ENCODE data around the gene SLC5A10. TPM values are rescaled to one million over a fixed set of nuclear protein-coding genes. Genes with fewer than 3 reads are reported as not detected.
"Not testable (repeated sequence)": the region's sequence is repeated elsewhere in the genome, so short reads cannot be mapped to it uniquely, and the experiment has no call there.

SLC5A10 gene
- total RNA-seq, 4 donors from 2014 or later, result not detected

- no peaks in the 10 kb centered on the region for H3K9me3 ChIP-seq
- WGBS, 2 donors (ENCODE audit: low coverage in 1 of 2), result 33 to 52% methylated on average over 1 to 2 of the region's 2 CpGs
- H3K4me1 ChIP-seq, result peaks cover 0 to 36% (median 8%) of the 10 kb centered on the region in 3 donors
- ATAC-seq, result no peak
- H3K4me3 ChIP-seq, result no peak overlapping the region
- TF ChIP-seq, protein P1, sequence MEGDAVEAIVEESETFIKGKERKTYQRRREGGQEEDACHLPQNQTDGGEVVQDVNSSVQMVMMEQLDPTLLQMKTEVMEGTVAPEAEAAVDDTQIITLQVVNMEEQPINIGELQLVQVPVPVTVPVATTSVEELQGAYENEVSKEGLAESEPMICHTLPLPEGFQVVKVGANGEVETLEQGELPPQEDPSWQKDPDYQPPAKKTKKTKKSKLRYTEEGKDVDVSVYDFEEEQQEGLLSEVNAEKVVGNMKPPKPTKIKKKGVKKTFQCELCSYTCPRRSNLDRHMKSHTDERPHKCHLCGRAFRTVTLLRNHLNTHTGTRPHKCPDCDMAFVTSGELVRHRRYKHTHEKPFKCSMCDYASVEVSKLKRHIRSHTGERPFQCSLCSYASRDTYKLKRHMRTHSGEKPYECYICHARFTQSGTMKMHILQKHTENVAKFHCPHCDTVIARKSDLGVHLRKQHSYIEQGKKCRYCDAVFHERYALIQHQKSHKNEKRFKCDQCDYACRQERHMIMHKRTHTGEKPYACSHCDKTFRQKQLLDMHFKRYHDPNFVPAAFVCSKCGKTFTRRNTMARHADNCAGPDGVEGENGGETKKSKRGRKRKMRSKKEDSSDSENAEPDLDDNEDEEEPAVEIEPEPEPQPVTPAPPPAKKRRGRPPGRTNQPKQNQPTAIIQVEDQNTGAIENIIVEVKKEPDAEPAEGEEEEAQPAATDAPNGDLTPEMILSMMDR (IDR thresholded peaks at IDR 0.05), result no peak
- TF ChIP-seq EP300 (IDR thresholded peaks at IDR 0.05), result no peak
- no peak for TF ChIP-seq POLR2AphosphoS5 (IDR thresholded peaks at IDR 0.05)
- TF ChIP-seq POLR2A (IDR thresholded peaks at IDR 0.05), result no peak
- H3K27ac ChIP-seq, result peak overlapping the region in 3 of 4 donors; percentile 18 to 49 (median 47)
- no peaks in the 10 kb centered on the region for H3K27me3 ChIP-seq
- peaks cover 0 to 34% of the 10 kb centered on the region in 2 donors for H3K36me3 ChIP-seq
These were observed 30.5 kb upstream of the SLC5A10 start for GRCh38 chr17:18921485-18921884.

GRCh38 chr17:18921912-18922451 lies 30.0 kb upstream of the SLC5A10 start:
- Histone ChIP-seq H3K4me1 (peaks cover 0 to 36% (median 8%) of the 10 kb centered on the region in 3 donors), H3K36me3 (peaks cover 0 to 29% of the 10 kb centered on the region in 2 donors), H3K27ac (peak overlapping the region in 3 of 4 donors; percentile 18 to 49 (median 47)), H3K4me3 (no peak overlapping the region), H3K9me3 (no peaks in the 10 kb centered on the region), H3K27me3 (no peaks in the 10 kb centered on the region)
- WGBS, 2 donors (ENCODE audit: low coverage in 1 of 2), result 29 to 31% methylated on average over 3 to 4 of the region's 4 CpGs
- TF ChIP-seq, protein P1 (IDR thresholded peaks at IDR 0.05), result no peak
- TF ChIP-seq EP300 (IDR thresholded peaks at IDR 0.05) (no peak), POLR2A (IDR thresholded peaks at IDR 0.05) (no peak), POLR2AphosphoS5 (IDR thresholded peaks at IDR 0.05) (no peak)
- no peak for ATAC-seq

- H3K27me3 ChIP-seq, H3K9me3 ChIP-seq, H3K27ac ChIP-seq, H3K4me3 ChIP-seq, ATAC-seq: not testable (repeated sequence)
- Histone ChIP-seq H3K4me1 (peaks cover 0 to 36% (median 8%) of the 10 kb centered on the region in 3 donors), H3K36me3 (peaks cover 0 to 25% of the 10 kb centered on the region in 2 donors)
- WGBS, 2 donors (ENCODE audit: low coverage in 1 of 2), result 96 to 100% methylated on average over 3 to 5 of the region's 7 CpGs
These were observed 29.4 kb upstream of the SLC5A10 start for GRCh38 chr17:18922596-18922995.

- H3K27ac ChIP-seq, result no peak overlapping the region
- peaks cover 0 to 29% of the 10 kb centered on the region in 2 donors for H3K36me3 ChIP-seq
- H3K4me1 ChIP-seq, result peaks cover 0 to 31% (median 8%) of the 10 kb centered on the region in 3 donors
- WGBS, 2 donors (ENCODE audit: low coverage in 1 of 2), result 100% methylated on average over 1 of the region's 1 CpG
- no peak for ATAC-seq
- H3K27me3 ChIP-seq, result no peaks in the 10 kb centered on the region
- no peaks in the 10 kb centered on the region for H3K9me3 ChIP-seq
- TF ChIP-seq POLR2A (IDR thresholded peaks at IDR 0.05) (no peak), POLR2AphosphoS5 (IDR thresholded peaks at IDR 0.05) (no peak), EP300 (IDR thresholded peaks at IDR 0.05) (no peak)
- TF ChIP-seq, protein P1 (IDR thresholded peaks at IDR 0.05), result no peak
- no peak overlapping the region for H3K4me3 ChIP-seq
These were observed 26.8 kb upstream of the SLC5A10 start for GRCh38 chr17:18925187-18925586.

DNA sequence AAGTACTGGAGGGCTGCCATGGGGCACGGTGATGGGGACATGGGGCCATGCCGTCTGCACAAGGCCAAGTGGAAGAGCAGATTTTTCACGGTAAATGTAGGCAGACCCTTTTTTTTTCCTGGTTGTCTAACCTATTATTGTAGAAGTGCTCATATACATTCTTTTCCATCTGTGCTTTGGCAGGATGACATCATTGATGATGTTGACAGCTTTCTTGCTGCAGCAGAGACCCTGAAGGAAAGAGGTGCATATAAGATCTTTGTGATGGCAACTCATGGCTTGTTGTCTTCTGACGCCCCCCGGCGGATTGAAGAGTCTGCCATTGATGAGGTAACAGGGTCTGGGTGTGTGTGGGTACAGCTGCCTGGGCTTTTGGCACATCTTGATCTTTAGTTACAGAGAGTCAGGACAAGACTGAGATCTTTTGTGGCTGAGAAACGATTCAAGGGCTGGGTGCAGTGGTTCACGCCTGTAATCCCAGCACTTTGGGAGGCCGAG lies 23.3 kb upstream of the SLC5A10 start:
- no peak overlapping the region for H3K4me3 ChIP-seq
- no peaks in the 10 kb centered on the region for H3K27me3 ChIP-seq
- peaks cover 0 to 3% (median 0%) of the 10 kb centered on the region in 3 donors for H3K4me1 ChIP-seq
- no peak overlapping the region for H3K27ac ChIP-seq
- TF ChIP-seq, protein P1 (IDR thresholded peaks at IDR 0.05), result no peak
- TF ChIP-seq POLR2A (IDR thresholded peaks at IDR 0.05) (no peak), POLR2AphosphoS5 (IDR thresholded peaks at IDR 0.05) (no peak), EP300 (IDR thresholded peaks at IDR 0.05) (no peak)
- WGBS, 2 donors (ENCODE audit: low coverage in 1 of 2), result 94% methylated on average over 6 of the region's 9 CpGs; no CpG with 5 or more reads in 1 of the 2 donors
- no peaks in the 10 kb centered on the region for H3K9me3 ChIP-seq
- no peak for ATAC-seq
- H3K36me3 ChIP-seq, result peaks cover 0 to 51% of the 10 kb centered on the region in 2 donors

Measured in gastroesophageal sphincter (tissue), 4 donors.